Measurements from ENCODE around the gene SART1. TPM values are rescaled to one million over a fixed set of nuclear protein-coding genes. Genes with fewer than 3 reads are reported as not detected.
"Not testable (repeated sequence)": the region's sequence is repeated elsewhere in the genome, so short reads cannot be mapped to it uniquely, and the experiment has no call there.

Gene SART1
- polyA plus RNA-seq, 6 donors from 2014 or later = 13.9 to 39.7 (median 18.3) TPM

DNA sequence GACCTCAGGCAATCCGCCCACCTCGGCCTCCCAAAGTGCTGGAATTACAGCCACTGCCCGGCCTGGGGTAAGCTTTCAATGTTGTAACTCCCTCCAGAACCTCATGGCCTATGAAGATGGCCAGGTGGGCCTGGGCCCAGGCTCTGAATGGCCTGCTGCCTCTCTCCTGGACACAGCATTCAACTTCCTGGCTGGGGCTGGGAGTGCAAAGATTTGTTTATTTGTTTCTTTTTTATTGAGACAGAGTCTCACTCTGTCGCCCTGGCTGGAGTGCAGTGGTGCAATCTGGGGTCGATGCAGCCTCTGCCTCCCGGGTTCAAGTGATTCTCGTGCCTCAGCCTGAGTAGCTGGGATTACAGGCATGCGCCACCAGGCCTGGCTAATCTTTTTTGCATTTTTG is 16.8 kb upstream of the SART1 start:
- Mint-ChIP-seq H3K4me1 (peaks cover 7 to 18% (median 9%) of the 10 kb centered on the region in 3 donors), H3K27ac (peak overlapping the region in 1 of 6 donors; percentile 44), H3K36me3 (no peaks in the 10 kb centered on the region), H3K27me3 (peaks cover 0 to 15% (median 0%) of the 10 kb centered on the region in 3 donors), H3K9me3 (no peaks in the 10 kb centered on the region), H3K4me3 (no peak overlapping the region)
- no peak for DNase-seq
- ATAC-seq (ENCODE audit: low read depth in 2 of 2) = no peak

DNA sequence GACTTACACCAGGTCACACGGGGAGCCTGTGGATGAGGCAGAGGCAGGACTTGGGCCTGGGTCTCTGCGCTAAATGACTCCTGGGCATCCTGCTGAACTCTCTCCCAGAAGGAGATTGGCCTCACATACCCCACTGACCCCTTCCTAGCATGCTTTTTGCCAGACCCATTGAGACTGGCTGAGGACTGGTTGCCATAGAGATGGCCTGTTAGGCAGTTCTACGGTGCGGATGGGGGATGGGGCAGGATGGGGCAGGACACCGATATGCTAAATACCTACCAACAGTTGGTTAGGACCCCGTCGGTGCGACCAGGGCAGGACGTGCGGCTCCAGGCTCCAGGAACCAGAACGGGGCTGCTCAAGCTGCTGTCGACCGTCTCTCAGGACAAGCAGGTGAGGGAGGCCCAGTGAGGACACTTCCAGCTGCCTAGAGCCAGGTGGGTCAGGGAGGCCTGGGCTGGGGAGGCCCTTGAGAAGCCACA is 16.1 kb upstream of the SART1 start, which contains the start of gene TSGA10IP:
Gene TSGA10IP (plus strand): TSS at position 51 of the 482 bp plus-strand sequence. CDS start 196 bp downstream, at position 247.
- Mint-ChIP-seq H3K27ac (peak within 1 kb of the TSS in 1 of 6 donors; percentile 44), H3K4me3 (no peak within 1 kb of the TSS), H3K9me3 (no peaks in the 10 kb centered on the region), H3K4me1 (peaks cover 7 to 15% (median 9%) of the 10 kb centered on the region in 3 donors), H3K36me3 (no peaks in the 10 kb centered on the region), H3K27me3 (peaks cover 0 to 15% (median 0%) of the 10 kb centered on the region in 3 donors)
- no peak for ATAC-seq (ENCODE audit: low read depth in 2 of 2)
- DNase-seq = no peak

DNA sequence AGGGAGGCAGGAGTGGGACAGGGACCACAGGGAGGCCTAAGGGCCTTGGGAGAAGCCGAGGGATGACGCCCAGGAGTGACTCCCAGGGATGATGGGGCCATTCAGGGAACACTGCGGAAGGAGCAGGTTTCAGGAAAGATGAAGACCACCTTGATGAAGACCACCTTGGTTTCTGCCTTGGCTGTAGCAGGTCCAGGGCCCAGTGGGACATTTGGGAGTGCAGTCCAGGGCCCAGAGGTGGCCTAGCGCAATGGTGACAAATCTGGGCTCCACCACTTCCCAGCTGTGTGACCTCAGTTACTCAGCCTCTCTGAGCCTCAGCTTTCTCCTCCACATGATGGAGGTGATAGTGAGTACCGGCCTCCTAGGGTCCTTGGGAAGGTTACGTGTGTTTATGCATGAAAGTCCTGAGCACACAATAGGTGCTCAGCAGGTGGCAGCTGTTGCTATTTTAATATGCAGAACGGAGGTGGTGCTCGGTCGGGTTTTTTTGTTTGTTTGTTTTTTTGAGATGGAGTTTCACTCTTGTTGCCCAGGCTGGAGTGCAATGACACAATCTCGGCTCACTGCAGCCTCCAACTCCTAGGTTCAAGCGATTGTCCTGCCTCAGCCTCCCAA is 15.5 kb upstream of the SART1 start:
- Mint-ChIP-seq H3K4me3 (no peak overlapping the region), H3K27ac (no peak overlapping the region), H3K9me3 (no peaks in the 10 kb centered on the region), H3K36me3 (no peaks in the 10 kb centered on the region), H3K4me1 (peaks cover 6 to 9% (median 8%) of the 10 kb centered on the region in 3 donors), H3K27me3 (peaks cover 0 to 15% (median 3%) of the 10 kb centered on the region in 3 donors)
- no peak for ATAC-seq (ENCODE audit: low read depth in 2 of 2)
- no peak for DNase-seq

DNA sequence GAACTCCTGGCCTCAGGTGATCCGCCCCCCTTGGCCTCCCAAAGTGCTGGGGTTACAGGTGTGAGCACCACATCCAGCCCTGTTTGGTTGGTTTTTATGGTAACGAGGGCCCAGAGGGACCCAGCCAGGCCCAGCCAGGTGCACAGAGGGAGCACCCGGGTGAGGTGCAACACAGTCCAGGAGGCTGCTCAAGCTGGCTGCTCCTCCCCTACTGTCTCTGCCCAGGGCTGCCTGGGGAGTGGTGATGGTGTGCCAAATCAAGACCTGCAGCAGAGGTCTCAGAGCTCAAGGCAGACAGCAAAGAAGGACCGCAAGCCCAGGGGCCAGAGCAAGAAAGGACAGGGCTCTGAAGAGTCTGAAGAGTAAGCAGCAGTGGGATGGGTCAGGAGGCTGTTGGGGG is 14.9 kb upstream of the SART1 start:
- no peaks in the 10 kb centered on the region for H3K36me3 Mint-ChIP-seq
- H3K9me3 Mint-ChIP-seq = no peaks in the 10 kb centered on the region
- ATAC-seq (ENCODE audit: low read depth in 2 of 2) (no peak), DNase-seq (no peak)
- H3K4me1 Mint-ChIP-seq = peaks cover under 1 to 3% (median 2%) of the 10 kb centered on the region in 3 donors
- peaks cover 0 to 15% (median 4%) of the 10 kb centered on the region in 3 donors for H3K27me3 Mint-ChIP-seq
- no peak overlapping the region for H3K27ac Mint-ChIP-seq
- no peak overlapping the region for H3K4me3 Mint-ChIP-seq

DNA sequence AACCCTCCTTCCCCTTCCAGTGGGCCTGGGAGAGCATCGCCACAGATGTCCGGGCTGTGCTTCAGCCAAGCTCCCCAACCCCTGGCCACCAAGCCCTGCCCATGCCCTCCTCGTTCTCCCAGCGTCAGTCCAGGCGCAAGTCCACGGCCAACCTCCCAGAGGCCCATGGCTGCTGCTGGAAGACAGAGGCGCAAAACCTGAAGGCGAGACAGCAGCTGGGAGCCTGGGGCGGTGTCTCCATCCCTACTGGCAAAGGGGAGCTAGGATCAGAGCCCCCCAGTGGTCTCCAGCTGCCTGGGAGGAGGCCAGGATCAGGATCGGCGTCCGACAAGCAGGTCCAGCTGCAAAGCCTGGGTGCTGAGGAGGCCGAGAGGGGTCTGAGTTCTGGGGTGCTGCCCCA is 14.4 kb upstream of the SART1 start:
- no peak overlapping the region for H3K27ac Mint-ChIP-seq
- H3K4me1 Mint-ChIP-seq = peaks cover 0 to 2% (median 0%) of the 10 kb centered on the region in 3 donors
- ATAC-seq (ENCODE audit: low read depth in 2 of 2) (no peak), DNase-seq (no peak)
- no peaks in the 10 kb centered on the region for H3K9me3 Mint-ChIP-seq
- H3K27me3 Mint-ChIP-seq = peaks cover 0 to 15% (median 4%) of the 10 kb centered on the region in 3 donors
- no peaks in the 10 kb centered on the region for H3K36me3 Mint-ChIP-seq
- H3K4me3 Mint-ChIP-seq = no peak overlapping the region

DNA sequence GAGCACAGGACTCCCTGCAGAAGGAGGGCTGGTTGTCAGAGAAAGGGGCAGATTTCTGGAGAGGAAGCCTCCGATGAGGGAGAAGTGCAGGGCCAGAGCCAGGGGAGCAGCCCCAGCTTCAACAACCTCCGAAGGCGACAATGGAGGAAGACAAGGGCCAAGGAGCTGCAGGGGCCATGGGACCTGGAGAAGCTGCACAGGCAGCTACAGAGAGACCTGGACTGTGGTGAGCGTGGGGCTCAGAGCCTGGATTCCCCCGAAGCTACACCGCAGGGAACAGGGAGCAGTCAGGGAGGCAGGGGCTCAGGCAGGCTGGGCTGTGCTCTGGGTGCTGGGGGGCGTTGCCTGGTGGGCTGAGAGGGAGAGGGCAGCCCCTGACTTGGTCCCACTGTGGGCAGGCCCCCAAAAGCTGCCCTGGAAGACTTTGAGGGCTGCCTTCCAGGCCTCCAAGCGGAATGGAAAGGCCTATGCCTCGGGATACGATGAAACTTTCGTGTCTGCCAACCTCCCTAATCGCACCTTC is 13.9 kb upstream of the SART1 start:
- no peak for ATAC-seq (ENCODE audit: low read depth in 2 of 2)

DNA sequence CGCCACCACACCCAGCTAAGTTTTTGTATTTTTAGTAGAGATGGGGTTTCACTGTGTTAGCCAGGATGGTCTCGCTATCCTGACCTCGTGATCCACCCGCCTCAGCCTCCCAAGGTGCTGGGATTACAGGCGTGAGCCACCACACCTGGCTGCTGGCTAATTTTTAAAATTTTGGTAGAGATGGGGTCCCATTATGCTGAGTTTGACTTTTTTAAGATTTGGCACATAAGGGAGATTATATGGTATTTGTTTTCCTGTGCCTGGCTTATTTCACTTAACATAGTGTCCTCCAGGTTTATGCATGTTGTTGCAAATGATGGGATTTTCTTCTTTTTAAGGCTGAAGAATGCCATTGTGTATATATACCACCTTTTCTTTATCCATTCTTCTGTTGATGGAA is 10.8 kb upstream of the SART1 start:
- not testable (repeated sequence) for DNase-seq; ATAC-seq (ENCODE audit: low read depth in 2 of 2); H3K4me1 Mint-ChIP-seq; H3K36me3 Mint-ChIP-seq; H3K27ac Mint-ChIP-seq; H3K9me3 Mint-ChIP-seq; H3K4me3 Mint-ChIP-seq
- H3K27me3 Mint-ChIP-seq = peaks cover 0 to 15% (median 4%) of the 10 kb centered on the region in 3 donors

More for the DNA sequence above, 13.9 kb upstream of the SART1 start:
- peaks cover 0 to 15% (median 4%) of the 10 kb centered on the region in 3 donors for H3K27me3 Mint-ChIP-seq
- H3K27ac Mint-ChIP-seq = no peak overlapping the region
- no peaks in the 10 kb centered on the region for H3K9me3 Mint-ChIP-seq
- no peaks in the 10 kb centered on the region for H3K4me1 Mint-ChIP-seq
- DNase-seq = no peak
- H3K4me3 Mint-ChIP-seq = no peak overlapping the region
- no peaks in the 10 kb centered on the region for H3K36me3 Mint-ChIP-seq

DNA sequence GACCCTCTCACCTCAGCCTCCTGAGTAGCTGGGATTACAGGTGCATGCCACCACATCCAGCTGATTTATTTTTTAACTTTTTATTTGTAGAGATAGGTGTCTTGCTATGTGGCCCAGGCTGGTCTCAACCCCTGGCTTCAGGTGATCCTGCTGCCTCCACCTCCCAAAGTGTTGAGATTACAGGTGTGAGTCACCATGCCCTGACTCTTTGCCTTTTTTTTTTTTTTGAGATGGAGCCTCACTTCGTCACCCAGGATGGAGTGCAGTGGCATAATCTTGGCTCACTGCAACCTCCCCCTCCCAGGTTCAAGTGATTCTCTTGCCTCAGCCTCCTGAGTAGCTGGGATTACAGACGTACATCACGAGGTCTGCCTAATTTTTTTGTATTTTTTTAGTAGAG is 9.9 kb upstream of the SART1 start:
- H3K27ac Mint-ChIP-seq; H3K4me1 Mint-ChIP-seq; H3K9me3 Mint-ChIP-seq; DNase-seq; ATAC-seq (ENCODE audit: low read depth in 2 of 2); H3K36me3 Mint-ChIP-seq: not testable (repeated sequence)
- peaks cover 0 to 15% (median 4%) of the 10 kb centered on the region in 3 donors for H3K27me3 Mint-ChIP-seq
- H3K4me3 Mint-ChIP-seq = peak overlapping the region in 1 of 8 donors; percentile 12

DNA sequence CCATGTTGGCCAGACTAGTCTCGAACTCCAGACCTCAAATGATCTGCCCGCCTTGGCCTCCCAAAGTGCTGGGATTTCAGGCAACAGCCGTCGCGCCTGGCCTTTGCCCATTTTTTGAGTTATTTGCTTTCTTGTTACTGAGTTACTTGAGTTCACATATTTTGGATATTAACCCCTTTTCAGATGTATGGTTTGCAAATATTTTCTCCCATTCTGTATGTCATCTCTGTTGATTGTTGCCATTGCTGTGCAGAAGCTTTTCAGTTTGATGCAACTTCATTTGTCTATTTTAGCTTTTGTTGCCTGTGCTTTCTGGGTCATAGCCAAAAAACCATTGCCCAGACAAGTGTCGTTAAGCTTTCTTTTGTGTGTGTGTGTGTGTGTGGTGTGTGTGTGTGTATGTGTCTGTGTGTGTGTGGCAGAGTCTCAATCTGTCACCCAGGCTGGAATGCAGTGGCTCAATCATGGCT is 9.4 kb upstream of the SART1 start:
- Mint-ChIP-seq H3K27me3 (peaks cover 0 to 14% (median 4%) of the 10 kb centered on the region in 3 donors), H3K4me3 (peak overlapping the region in 1 of 8 donors; percentile 12), H3K9me3 (no peaks in the 10 kb centered on the region), H3K4me1 (peaks cover 6 to 10% (median 9%) of the 10 kb centered on the region in 3 donors), H3K27ac (peak overlapping the region in 1 of 6 donors; percentile 42), H3K36me3 (no peaks in the 10 kb centered on the region)
- DNase-seq = no peak
- ATAC-seq (ENCODE audit: low read depth in 2 of 2) = no peak

DNA sequence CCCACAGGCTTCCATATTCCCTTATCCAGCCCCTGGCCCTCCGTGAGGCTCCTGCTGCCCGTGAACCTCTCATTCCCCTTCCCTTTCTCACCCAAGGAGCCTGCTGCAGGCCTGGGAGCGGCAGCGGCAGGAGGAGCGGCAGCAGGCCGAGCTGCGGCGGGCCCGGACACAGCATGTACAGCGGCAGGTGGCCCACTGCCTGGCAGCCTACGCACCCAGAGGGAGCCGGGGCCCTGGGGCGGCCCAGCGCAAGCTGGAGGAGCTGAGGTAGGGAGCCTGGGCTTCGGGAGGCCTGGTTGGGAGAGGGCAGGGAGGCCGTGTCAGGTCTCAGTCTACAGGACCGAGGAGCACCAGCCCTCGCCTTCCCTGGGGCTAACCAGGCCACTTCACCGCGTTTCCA is 8.1 kb upstream of the SART1 start:
- H3K4me1 Mint-ChIP-seq = peaks cover 17 to 24% (median 23%) of the 10 kb centered on the region in 3 donors
- peaks cover 0 to 4% (median 1%) of the 10 kb centered on the region in 3 donors for H3K27me3 Mint-ChIP-seq
- DNase-seq (no peak), ATAC-seq (ENCODE audit: low read depth in 2 of 2) (no peak)
- no peaks in the 10 kb centered on the region for H3K36me3 Mint-ChIP-seq
- H3K9me3 Mint-ChIP-seq = no peaks in the 10 kb centered on the region
- H3K4me3 Mint-ChIP-seq = no peak overlapping the region
- H3K27ac Mint-ChIP-seq = no peak overlapping the region

DNA sequence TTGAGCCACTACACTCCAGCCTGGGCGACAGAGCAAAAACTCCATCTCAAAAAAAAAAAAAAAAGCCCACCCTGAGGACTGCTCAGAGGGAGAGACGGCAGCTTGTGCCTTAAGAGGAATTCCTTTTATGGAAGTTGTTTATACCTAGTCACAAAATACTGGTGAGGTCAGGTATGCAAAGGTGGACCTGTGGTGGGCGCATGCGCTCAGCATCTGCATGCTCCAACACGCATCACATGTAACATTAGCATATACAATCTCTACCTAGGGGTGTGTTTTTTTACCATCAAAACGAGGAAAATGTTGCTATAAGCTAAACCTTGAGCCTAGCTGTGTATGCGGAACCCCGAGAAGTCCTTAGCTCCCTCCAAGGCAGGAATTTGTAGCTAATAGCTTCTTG is 6.8 kb upstream of the SART1 start:
- Mint-ChIP-seq H3K27ac (no peak overlapping the region), H3K9me3 (no peaks in the 10 kb centered on the region), H3K36me3 (no peaks in the 10 kb centered on the region), H3K27me3 (peaks cover 0 to 4% (median 0%) of the 10 kb centered on the region in 3 donors), H3K4me1 (peaks cover 20 to 27% (median 25%) of the 10 kb centered on the region in 3 donors), H3K4me3 (peak overlapping the region in 1 of 8 donors; percentile 9)
- DNase-seq (no peak), ATAC-seq (ENCODE audit: low read depth in 2 of 2) (no peak)

DNA sequence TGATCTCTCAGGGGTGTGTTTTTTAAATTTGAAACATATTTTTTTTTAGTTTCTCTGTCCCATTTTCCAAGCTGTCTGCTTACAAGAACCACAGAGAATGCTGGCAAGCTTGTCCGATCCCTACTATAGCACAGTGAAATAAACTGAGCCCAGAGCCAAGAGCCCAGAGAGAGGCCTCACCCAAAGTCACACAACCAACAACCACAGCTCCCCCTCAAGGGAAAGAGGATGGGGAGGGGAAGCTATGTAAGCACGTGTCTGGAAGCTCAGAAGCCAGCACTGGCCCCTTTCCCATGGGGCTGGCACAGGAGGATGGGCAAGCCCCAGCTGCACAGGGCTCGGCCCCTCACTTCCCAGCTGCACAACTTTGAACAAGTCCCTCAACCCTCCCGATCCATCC is 3.2 kb upstream of the SART1 start:
- Mint-ChIP-seq H3K27me3 (no peaks in the 10 kb centered on the region), H3K9me3 (no peaks in the 10 kb centered on the region), H3K36me3 (peaks cover 0 to 16% of the 10 kb centered on the region in 2 donors), H3K27ac (peak overlapping the region in 2 of 6 donors; percentile 62 to 76), H3K4me1 (peaks cover 44 to 47% (median 46%) of the 10 kb centered on the region in 3 donors), H3K4me3 (peak overlapping the region in 4 of 8 donors; percentile 38 to 72 (median 56))
- ATAC-seq (ENCODE audit: low read depth in 2 of 2) = no peak
- DNase-seq = no peak

DNA sequence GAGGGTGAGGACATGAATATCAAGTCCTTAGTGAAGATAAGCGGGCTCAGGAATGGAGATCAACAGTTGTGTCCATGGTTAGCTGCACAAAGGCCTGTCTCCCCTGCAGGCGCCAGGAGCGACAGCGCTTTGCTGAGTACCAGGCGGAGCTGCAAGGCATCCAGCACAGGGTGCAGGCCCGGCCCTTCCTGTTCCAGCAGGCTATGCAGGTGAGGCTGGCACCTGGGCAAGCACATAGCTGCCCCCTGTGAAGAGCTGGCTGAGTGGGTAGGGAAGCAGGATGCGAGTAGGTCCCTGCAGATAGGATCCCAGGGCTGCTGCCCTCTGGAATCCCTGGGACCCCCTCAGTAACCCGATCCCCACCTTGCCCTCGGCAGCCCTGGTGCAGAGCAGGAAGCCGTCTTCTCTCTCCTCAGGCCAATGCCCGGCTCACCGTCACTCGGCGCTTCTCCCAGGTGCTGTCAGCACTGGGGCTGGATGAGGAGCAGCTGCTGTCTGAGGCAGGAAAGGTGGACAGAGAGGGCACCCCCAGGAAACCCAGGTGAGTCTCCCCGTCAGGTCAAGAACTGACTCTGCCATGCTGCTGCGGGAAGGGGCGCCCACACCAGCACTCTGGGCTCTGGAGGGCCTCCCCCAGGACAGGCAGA is 2.6 kb upstream of the SART1 start:
- DNase-seq (no peak), ATAC-seq (ENCODE audit: low read depth in 2 of 2) (no peak)
- Mint-ChIP-seq H3K4me3 (peak overlapping the region in 5 of 8 donors; percentile 25 to 99 (median 66)), H3K27me3 (no peaks in the 10 kb centered on the region), H3K9me3 (no peaks in the 10 kb centered on the region), H3K27ac (peak overlapping the region in 2 of 6 donors; percentile 10 to 76), H3K4me1 (peaks cover 49 to 52% (median 52%) of the 10 kb centered on the region in 3 donors), H3K36me3 (peaks cover 0 to 16% of the 10 kb centered on the region in 2 donors)
